ENCODE measurements around the gene CCDC157. TPM values are rescaled to one million over a fixed set of nuclear protein-coding genes. Genes with fewer than 3 reads are reported as not detected.

The CCDC157 gene
- total and polyA plus RNA-seq, 2 of the 4 experiments (the other 2 are of a cell fraction) = 0.90 to 2.2 TPM

GRCh38 chr22:30332551-30332950 is 24.3 kb upstream of the CCDC157 start:
- no TSS peak for BruUV-seq (replicated peaks)
- POLR2A ChIA-PET (ENCODE audit: unreplicated experiment) = no interaction called here
- in situ Hi-C loops (cut with MboI; ENCODE audit: low sequenced_read_pairs) = no loop called here

More at GRCh38 chr22:30332551-30332950, 24.3 kb upstream of the CCDC157 start:
- Histone ChIP-seq H3K36me3 (ENCODE audit: control insufficient read depth, insufficient read depth, low read length) (peaks cover 58% of the 10 kb centered on the region), H3K9me1 (ENCODE audit: insufficient read depth, low read length) (peaks cover 16% of the 10 kb centered on the region), H3K4me1 (ENCODE audit: control insufficient read depth, insufficient read depth, low read length) (peaks cover 4% of the 10 kb centered on the region), H3K27ac (ENCODE audit: insufficient read depth, low read length) (no peak overlapping the region), H3K23ac (ENCODE audit: low read depth, low read length) (no peak overlapping the region), H2BK120ac (ENCODE audit: low read depth, low read length) (no peak overlapping the region), H2BK15ac (ENCODE audit: low read depth, low read length) (no peak overlapping the region), H4K5ac (ENCODE audit: low read depth, low read length) (no peak overlapping the region), H3K4me2 (ENCODE audit: low read depth, low read length) (no peak overlapping the region), H3K14ac (replicated peaks; ENCODE audit: low read depth, low read length) (no peak overlapping the region), H4K8ac (ENCODE audit: low read depth in 2 of 2, low read length in 2 of 2) (no peak overlapping the region), H2AFZ (replicated peaks; ENCODE audit: low read length, poor library complexity) (no peak overlapping the region), H3K27me3 (ENCODE audit: control insufficient read depth, insufficient read depth, low read length) (no peaks in the 10 kb centered on the region), H3K79me1 (ENCODE audit: low read depth in 1 of 2, low read length in 2 of 2) (peaks cover 2 to 7% of the 10 kb centered on the region in 2 experiments; a peak in 3 of 4 replicates), H4K91ac (ENCODE audit: insufficient read depth, low read depth, low read length) (no peak overlapping the region), H3K4ac (ENCODE audit: low read depth, low read length) (no peak overlapping the region), H2BK5ac (ENCODE audit: low read depth, low read length, poor library complexity, severe bottlenecking) (no peak overlapping the region), H2BK20ac (ENCODE audit: low read depth, low read length) (no peak overlapping the region), H4K20me1 (ENCODE audit: insufficient read depth, low read length) (0 out of 2 replicates have a peak, but pooled peaks cover 3% of the 10 kb centered on the region), H3K9ac (ENCODE audit: low read depth, low read length) (no peak overlapping the region), H3K18ac (ENCODE audit: low read depth, low read length) (no peak overlapping the region), H3K9me3 (ENCODE audit: control insufficient read depth, insufficient read depth, low read length) (no peaks in the 10 kb centered on the region), H2AK9ac (replicated peaks; ENCODE audit: low read depth, low read length, poor library complexity) (no peak overlapping the region), H2AK5ac (ENCODE audit: low read depth, low read length) (no peak overlapping the region), H3K4me3 (ENCODE audit: insufficient read depth, low read depth, low read length) (no peak overlapping the region), H3K56ac (ENCODE audit: extremely low read depth, insufficient read depth, low read length) (no peak overlapping the region)
- intact Hi-C loops (cut with micrococcal nuclease) = no loop called here
- CTCF ChIA-PET = no interaction called here
- no peak for DNase-seq
- ATAC-seq (ENCODE audit: low read depth) = no peak
- TF ChIP-seq RAD21 (IDR thresholded peaks at IDR 0.05; ENCODE audit: low read length) = no peak
- no peak for TF ChIP-seq MAFK (IDR thresholded peaks at IDR 0.05; ENCODE audit: low read depth, low read length)
- no peak for TF ChIP-seq RCOR1 (IDR thresholded peaks at IDR 0.05; ENCODE audit: insufficient replicate concordance, low read length)
- TF ChIP-seq RFX5 (IDR thresholded peaks at IDR 0.05; ENCODE audit: low read depth, low read length) = no peak
- TF ChIP-seq CHD1 (IDR thresholded peaks at IDR 0.05; ENCODE audit: low read depth, low read length) = no peak
- no peak for TF ChIP-seq MAZ (IDR thresholded peaks at IDR 0.05; ENCODE audit: borderline replicate concordance, low read depth, low read length)
- no peak for TF ChIP-seq ELK1 (IDR thresholded peaks at IDR 0.05; ENCODE audit: borderline replicate concordance, low read depth, low read length)
- no peak for TF ChIP-seq SMC3 (IDR thresholded peaks at IDR 0.05; ENCODE audit: low read depth, low read length)
- no peak for TF ChIP-seq MXI1 (IDR thresholded peaks at IDR 0.05; ENCODE audit: borderline replicate concordance, low read depth, low read length)
- no peak for TF ChIP-seq FOS (IDR thresholded peaks at IDR 0.05; ENCODE audit: low read depth, low read length)
- no peak for TF ChIP-seq POLR2A (IDR thresholded peaks at IDR 0.05; ENCODE audit: low read depth, low read length)
- no peak for TF ChIP-seq CTCF (conservative IDR thresholded peaks at IDR 0.05; ENCODE audit: low read depth, low read length)
- TF ChIP-seq NFE2L2 (IDR thresholded peaks at IDR 0.05; ENCODE audit: low read depth, low read length) = no peak
- WGBS, 2 experiments (ENCODE audit: extremely low coverage in 2 of 2, insufficient read length in 1 of 2) = 93% methylated on average over 3 of the region's 5 CpGs; no CpG with 5 or more reads in 1 of the 2 experiments
- dilution Hi-C loops (cut with HindIII; ENCODE audit: low sequenced_read_pairs, unreplicated experiment) = no loop called here

Data from IMR-90 (cell line).